C4-2B (cell line): Measurements from ENCODE around the gene ATAD1.

Source experiments
- CTCF ChIP-seq: fragments of 450-650 bp; conservative IDR thresholded peaks from 2 replicates; pipeline ENCODE4 v1.5.1; 2017; ENCODE audit warnings: mild to moderate bottlenecking
- ZFX ChIP-seq: fragments of 450-650 bp; IDR thresholded peaks from 2 replicates; pipeline ENCODE4 v1.6.1; 2017

GRCh38 chr10:87764072-87764934 lies 53.7 kb downstream of the ATAD1 start:
- no peak for TF ChIP-seq CTCF
- no peak for TF ChIP-seq ZFX
